GM12878 (cell line): ENCODE measurements around the gene ADGRG1. TPM values are rescaled to one million over a fixed set of nuclear protein-coding genes. Genes with fewer than 3 reads are reported as not detected.

ENCODE experiments used
- BMI1 ChIP-seq: fragments of 450-650 bp; IDR thresholded peaks from 2 replicates; pipeline ENCODE4 v1.6.1; 2016; ENCODE audit warnings: mild to moderate bottlenecking, moderate library complexity, borderline replicate concordance
- CBFB ChIP-seq: IDR thresholded peaks from 2 replicates; pipeline ENCODE4 v1.6.1; 2016; ENCODE audit warnings: antibody characterized with exemption, low read depth
- HDGF ChIP-seq: fragments of 450-650 bp; IDR thresholded peaks from 2 replicates; pipeline ENCODE4 v1.6.1; 2016; ENCODE audit warnings: antibody characterized with exemption
- POLR2A ChIP-seq: IDR thresholded peaks from 2 replicates; pipeline ENCODE4 v1.6.1; 2011; ENCODE audit warnings: low read depth, mild to moderate bottlenecking, low read length
- POU2F2 ChIP-seq: IDR thresholded peaks from 3 replicates; pipeline ENCODE4 v1.6.1; 2011; ENCODE audit warnings: low read depth, mild to moderate bottlenecking, low read length, borderline replicate concordance
- RB1 ChIP-seq: fragments of 450-650 bp; formaldehyde crosslinking; IDR thresholded peaks from 2 replicates; pipeline ENCODE4 v1.6.1; 2017; ENCODE audit warnings: mild to moderate bottlenecking, borderline replicate concordance
- RBBP5 ChIP-seq: fragments of 200-600 bp; sonication (generic); conservative IDR thresholded peaks from 2 replicates; pipeline ENCODE4 v1.6.1; 2016
- RUNX3 ChIP-seq: IDR thresholded peaks from 2 replicates; pipeline ENCODE4 v1.6.1; 2012; ENCODE audit warnings: low read length, inconsistent platforms
- TARDBP ChIP-seq: IDR thresholded peaks from 2 replicates; pipeline ENCODE4 v1.6.1; 2016; ENCODE audit warnings: borderline replicate concordance
- YBX1 ChIP-seq: fragments of 450-650 bp; IDR thresholded peaks from 2 replicates; pipeline ENCODE4 v1.6.1; 2016; ENCODE audit warnings: antibody characterized with exemption
- YY1 ChIP-seq: IDR thresholded peaks from 2 replicates; pipeline ENCODE4 v1.6.1; 2011; ENCODE audit warnings: low read depth, mild to moderate bottlenecking, low read length
- ZZZ3 ChIP-seq: IDR thresholded peaks from 2 replicates; pipeline ENCODE4 v1.6.1; 2011; ENCODE audit warnings: low read depth; ENCODE audit not compliant: control insufficient read depth, insufficient read length
- polyA plus RNA-seq, 11 experiments: library from polyadenylated mRNA; depleted of rRNA in 4 of 11; unstranded in 6 of 11; stranded (reverse) in 5 of 11; fragments of >200 nt; fragmentation: Nextera tagmentation in 4 of 11; fragmentation: Illumina TruSeq in 1 of 11; extraction: Ambion mirVana in 4 of 11; extraction: Trizol in 1 of 11; gene quantifications; 1 replicate in 1 of 11; 2 replicates in 10 of 11; pipeline versions ENCODE4 v1.2.1 to v1.2.3, GENCODE V29; 2011 to 2016; ENCODE audit warnings: inconsistent platforms in 2 of 11, missing spikeins in 2 of 11, low read depth in 1 of 11
- total RNA-seq, 4 experiments: library from RNA; depleted of rRNA in 3 of 4; stranded (reverse); fragments of >200 nt in 3 of 4; fragmentation: Illumina TruSeq in 1 of 4; extraction: Trizol in 1 of 4; gene quantifications; 2 replicates each; pipeline versions ENCODE4 v1.2.1 to v1.2.3, GENCODE V29; 2013 to 2021
- TF ChIP-seq, protein P1 (sequence below): fragments of 450-650 bp; IDR thresholded peaks from 2 replicates; pipeline ENCODE4 v1.6.1; 2016; ENCODE audit warnings: mild to moderate bottlenecking
- TF ChIP-seq, protein P2 (sequence below): fragments of 450-650 bp; formaldehyde crosslinking; IDR thresholded peaks from 2 replicates; pipeline ENCODE4 v1.4.0; 2020; ENCODE audit warnings: mild to moderate bottlenecking, moderate library complexity
- TF ChIP-seq, protein P3 (sequence below): fragments of 450-650 bp; IDR thresholded peaks from 2 replicates; pipeline ENCODE4 v1.6.1; 2017; ENCODE audit warnings: mild to moderate bottlenecking
- TF ChIP-seq, protein P4 (sequence below): fragments of 450-650 bp; formaldehyde crosslinking; IDR thresholded peaks from 2 replicates; pipeline ENCODE4 v1.4.0; 2022; ENCODE audit warnings: mild to moderate bottlenecking, moderate library complexity
- TF ChIP-seq, protein P5 (sequence below), 3 experiments: IDR thresholded peaks in 2 of 3; conservative IDR thresholded peaks in 1 of 3; 2 replicates each; pipeline ENCODE4 v1.5.1; 2011; ENCODE audit warnings: low read depth in 3 of 3, low read length in 3 of 3, mild to moderate bottlenecking in 3 of 3, control low read depth in 2 of 3, moderate library complexity in 2 of 3, inconsistent platforms in 1 of 3, mixed read lengths in 1 of 3; ENCODE audit not compliant: control insufficient read depth in 2 of 3, insufficient read depth in 1 of 3; ENCODE audit errors: extremely low read depth in 1 of 3

ADGRG1 gene
- total and polyA plus RNA-seq, 10 of the 15 experiments (the other 5 are each of a cell fraction or from before 2014, with no cell fraction given), result 0.07 to 2.0 (median 0.75) TPM

DNA sequence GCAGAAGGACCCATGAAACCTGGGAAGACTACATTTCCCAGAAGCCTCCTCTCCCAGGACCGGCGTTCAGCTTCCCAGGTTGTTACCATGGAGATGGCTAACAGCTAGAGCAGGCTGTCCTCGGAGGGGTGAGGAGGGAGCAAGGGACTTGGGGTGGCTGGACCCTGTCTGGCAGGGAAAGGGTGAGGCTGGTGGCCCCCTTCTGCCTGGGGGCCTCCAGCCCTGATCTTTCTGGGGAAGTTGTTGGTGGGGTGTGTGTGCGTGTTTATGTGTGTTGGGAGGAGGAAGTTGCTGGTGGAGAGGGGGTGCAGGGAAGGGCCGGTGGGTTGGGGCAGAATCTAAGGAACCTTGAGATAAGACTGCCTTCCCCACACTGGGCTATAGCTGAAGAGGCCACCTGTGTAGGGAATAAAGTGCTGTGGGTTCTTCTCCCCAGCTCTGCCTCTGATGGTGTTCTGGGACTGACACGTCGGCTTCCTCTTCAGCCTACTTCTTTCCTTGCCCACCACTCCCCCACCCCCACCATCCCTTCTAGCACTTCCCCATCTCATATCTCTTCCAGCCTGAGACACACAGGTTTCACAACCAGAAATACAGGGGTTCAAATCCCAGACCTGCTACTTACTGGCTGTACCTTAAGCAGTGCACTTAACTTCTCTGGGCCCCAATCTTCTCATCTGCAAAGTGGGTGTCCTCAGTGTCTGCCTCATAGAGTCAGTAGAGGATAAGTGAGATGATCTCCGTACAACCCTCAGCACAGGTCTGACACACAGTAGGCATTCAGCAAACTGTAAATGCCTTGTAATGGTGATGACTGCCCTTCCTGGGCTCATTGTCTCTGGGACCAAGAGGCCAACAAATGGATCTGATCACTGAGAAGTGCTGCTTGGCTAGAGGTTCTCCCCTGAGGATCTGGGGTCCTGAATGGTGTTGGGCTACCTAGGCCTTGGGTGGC, 66.6 kb downstream of the ADGRG1 start, which contains the start of gene DRC7 (continued):
- TF ChIP-seq, protein P1, sequence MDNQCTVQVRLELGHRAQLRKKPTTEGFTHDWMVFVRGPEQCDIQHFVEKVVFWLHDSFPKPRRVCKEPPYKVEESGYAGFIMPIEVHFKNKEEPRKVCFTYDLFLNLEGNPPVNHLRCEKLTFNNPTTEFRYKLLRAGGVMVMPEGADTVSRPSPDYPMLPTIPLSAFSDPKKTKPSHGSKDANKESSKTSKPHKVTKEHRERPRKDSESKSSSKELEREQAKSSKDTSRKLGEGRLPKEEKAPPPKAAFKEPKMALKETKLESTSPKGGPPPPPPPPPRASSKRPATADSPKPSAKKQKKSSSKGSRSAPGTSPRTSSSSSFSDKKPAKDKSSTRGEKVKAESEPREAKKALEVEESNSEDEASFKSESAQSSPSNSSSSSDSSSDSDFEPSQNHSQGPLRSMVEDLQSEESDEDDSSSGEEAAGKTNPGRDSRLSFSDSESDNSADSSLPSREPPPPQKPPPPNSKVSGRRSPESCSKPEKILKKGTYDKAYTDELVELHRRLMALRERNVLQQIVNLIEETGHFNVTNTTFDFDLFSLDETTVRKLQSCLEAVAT, result no peak
- TF ChIP-seq RB1, result no peak
- TF ChIP-seq TARDBP, result no peak
- no peak for TF ChIP-seq POLR2A
- TF ChIP-seq, protein P2, sequence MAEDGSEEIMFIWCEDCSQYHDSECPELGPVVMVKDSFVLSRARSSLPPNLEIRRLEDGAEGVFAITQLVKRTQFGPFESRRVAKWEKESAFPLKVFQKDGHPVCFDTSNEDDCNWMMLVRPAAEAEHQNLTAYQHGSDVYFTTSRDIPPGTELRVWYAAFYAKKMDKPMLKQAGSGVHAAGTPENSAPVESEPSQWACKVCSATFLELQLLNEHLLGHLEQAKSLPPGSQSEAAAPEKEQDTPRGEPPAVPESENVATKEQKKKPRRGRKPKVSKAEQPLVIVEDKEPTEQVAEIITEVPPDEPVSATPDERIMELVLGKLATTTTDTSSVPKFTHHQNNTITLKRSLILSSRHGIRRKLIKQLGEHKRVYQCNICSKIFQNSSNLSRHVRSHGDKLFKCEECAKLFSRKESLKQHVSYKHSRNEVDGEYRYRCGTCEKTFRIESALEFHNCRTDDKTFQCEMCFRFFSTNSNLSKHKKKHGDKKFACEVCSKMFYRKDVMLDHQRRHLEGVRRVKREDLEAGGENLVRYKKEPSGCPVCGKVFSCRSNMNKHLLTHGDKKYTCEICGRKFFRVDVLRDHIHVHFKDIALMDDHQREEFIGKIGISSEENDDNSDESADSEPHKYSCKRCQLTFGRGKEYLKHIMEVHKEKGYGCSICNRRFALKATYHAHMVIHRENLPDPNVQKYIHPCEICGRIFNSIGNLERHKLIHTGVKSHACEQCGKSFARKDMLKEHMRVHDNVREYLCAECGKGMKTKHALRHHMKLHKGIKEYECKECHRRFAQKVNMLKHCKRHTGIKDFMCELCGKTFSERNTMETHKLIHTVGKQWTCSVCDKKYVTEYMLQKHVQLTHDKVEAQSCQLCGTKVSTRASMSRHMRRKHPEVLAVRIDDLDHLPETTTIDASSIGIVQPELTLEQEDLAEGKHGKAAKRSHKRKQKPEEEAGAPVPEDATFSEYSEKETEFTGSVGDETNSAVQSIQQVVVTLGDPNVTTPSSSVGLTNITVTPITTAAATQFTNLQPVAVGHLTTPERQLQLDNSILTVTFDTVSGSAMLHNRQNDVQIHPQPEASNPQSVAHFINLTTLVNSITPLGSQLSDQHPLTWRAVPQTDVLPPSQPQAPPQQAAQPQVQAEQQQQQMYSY (CRISPR knock-in tag), result no peak
- TF ChIP-seq, protein P3, sequence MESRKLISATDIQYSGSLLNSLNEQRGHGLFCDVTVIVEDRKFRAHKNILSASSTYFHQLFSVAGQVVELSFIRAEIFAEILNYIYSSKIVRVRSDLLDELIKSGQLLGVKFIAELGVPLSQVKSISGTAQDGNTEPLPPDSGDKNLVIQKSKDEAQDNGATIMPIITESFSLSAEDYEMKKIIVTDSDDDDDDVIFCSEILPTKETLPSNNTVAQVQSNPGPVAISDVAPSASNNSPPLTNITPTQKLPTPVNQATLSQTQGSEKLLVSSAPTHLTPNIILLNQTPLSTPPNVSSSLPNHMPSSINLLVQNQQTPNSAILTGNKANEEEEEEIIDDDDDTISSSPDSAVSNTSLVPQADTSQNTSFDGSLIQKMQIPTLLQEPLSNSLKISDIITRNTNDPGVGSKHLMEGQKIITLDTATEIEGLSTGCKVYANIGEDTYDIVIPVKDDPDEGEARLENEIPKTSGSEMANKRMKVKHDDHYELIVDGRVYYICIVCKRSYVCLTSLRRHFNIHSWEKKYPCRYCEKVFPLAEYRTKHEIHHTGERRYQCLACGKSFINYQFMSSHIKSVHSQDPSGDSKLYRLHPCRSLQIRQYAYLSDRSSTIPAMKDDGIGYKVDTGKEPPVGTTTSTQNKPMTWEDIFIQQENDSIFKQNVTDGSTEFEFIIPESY, result no peak
- no peak for TF ChIP-seq CBFB
- TF ChIP-seq HDGF, result 0 out of 2 replicates have a peak, but pooled peaks have one; percentile 44
- TF ChIP-seq RBBP5, result no peak
- TF ChIP-seq YBX1, result no peak
- TF ChIP-seq BMI1, result peak; percentile 83
- TF ChIP-seq POU2F2, result no peak
- TF ChIP-seq, protein P4, sequence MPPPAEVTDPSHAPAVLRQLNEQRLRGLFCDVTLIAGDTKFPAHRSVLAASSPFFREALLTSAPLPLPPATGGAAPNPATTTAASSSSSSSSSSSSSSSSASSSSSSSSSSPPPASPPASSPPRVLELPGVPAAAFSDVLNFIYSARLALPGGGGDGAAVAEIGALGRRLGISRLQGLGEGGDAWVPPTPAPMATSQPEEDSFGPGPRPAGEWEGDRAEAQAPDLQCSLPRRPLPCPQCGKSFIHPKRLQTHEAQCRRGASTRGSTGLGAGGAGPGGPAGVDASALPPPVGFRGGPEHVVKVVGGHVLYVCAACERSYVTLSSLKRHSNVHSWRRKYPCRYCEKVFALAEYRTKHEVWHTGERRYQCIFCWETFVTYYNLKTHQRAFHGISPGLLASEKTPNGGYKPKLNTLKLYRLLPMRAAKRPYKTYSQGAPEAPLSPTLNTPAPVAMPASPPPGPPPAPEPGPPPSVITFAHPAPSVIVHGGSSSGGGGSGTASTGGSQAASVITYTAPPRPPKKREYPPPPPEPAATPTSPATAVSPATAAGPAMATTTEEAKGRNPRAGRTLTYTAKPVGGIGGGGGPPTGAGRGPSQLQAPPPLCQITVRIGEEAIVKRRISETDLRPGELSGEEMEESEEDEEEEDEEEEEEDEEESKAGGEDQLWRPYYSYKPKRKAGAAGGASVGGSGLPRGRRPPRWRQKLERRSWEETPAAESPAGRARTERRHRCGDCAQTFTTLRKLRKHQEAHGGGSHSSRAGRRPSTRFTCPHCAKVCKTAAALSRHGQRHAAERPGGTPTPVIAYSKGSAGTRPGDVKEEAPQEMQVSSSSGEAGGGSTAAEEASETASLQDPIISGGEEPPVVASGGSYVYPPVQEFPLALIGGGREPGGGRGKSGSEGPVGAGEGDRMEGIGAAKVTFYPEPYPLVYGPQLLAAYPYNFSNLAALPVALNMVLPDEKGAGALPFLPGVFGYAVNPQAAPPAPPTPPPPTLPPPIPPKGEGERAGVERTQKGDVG (CRISPR knock-in tag), result no peak
- TF ChIP-seq YY1, result no peak
- no peak for TF ChIP-seq ZZZ3
- no peak for TF ChIP-seq RUNX3
- TF ChIP-seq, protein P5, sequence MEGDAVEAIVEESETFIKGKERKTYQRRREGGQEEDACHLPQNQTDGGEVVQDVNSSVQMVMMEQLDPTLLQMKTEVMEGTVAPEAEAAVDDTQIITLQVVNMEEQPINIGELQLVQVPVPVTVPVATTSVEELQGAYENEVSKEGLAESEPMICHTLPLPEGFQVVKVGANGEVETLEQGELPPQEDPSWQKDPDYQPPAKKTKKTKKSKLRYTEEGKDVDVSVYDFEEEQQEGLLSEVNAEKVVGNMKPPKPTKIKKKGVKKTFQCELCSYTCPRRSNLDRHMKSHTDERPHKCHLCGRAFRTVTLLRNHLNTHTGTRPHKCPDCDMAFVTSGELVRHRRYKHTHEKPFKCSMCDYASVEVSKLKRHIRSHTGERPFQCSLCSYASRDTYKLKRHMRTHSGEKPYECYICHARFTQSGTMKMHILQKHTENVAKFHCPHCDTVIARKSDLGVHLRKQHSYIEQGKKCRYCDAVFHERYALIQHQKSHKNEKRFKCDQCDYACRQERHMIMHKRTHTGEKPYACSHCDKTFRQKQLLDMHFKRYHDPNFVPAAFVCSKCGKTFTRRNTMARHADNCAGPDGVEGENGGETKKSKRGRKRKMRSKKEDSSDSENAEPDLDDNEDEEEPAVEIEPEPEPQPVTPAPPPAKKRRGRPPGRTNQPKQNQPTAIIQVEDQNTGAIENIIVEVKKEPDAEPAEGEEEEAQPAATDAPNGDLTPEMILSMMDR (IDR thresholded peaks at IDR 0.05 in 2 of 3, conservative IDR thresholded peaks at IDR 0.05 in 1 of 3; ENCODE audit: control insufficient read depth in 2 of 3, extremely low read depth in 1 of 3, insufficient read depth in 1 of 3, low read depth in 3 of 3, low read length in 3 of 3), result no peak
